GM21381 (cell line): Measurements from ENCODE around the gene MAST4.
A peak's percentile ranks its signal among the peaks of the same experiment; 100 is the strongest.

Experiments
- ATAC-seq: cut with Tn5 transposase; IDR thresholded peaks from one replicate; pipeline ENCODE4 v1.9.1; 2021; ENCODE audit warnings: mild to moderate bottlenecking, moderate library complexity; ENCODE audit not compliant: unreplicated experiment

The MAST4 gene

GRCh38 chr5:67142816-67143215, 546.6 kb downstream of the MAST4 start:
- ATAC-seq: no peak

DNA sequence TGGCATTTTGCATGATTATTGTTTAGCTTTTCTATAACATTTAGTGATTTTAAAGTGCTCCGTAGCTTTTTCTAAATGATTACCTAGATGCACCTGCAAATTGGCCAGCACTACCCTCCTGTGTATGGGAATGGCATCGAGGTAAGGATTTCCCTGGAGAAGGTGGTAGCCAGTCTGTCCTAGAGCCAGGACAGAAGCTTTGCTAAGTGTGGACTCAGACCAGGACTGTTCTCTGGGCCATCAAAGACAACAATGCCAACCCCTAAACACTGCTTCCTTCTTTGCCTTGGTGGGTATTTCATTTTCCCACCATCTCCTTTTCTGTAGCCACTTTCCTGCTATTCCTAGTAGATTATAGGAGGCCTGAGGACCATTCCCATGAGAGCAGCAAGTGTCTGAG, 547.4 kb downstream of the MAST4 start:
- no peak for ATAC-seq

GRCh38 chr5:67144183-67144639, 548.0 kb downstream of the MAST4 start:
- no peak for ATAC-seq

DNA sequence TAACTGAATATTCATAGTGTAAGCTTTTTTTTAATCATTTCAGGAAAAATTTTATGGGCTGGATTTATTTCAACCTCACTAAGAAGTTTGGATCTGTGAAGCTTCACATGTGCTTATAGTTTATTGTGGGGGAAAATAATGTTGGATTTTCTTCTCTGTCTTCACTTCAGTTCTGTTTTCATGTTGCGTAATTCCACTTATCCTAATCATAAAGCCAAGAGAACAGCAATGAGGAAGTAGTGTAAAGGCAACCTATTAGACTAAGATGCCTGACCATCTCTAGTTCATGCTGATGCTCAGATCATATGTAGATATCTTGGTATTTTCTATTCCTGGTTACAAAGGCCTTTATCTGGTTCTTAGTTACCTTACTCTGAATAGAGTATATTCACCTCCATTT, 550.4 kb downstream of the MAST4 start:
- ATAC-seq: no peak

DNA sequence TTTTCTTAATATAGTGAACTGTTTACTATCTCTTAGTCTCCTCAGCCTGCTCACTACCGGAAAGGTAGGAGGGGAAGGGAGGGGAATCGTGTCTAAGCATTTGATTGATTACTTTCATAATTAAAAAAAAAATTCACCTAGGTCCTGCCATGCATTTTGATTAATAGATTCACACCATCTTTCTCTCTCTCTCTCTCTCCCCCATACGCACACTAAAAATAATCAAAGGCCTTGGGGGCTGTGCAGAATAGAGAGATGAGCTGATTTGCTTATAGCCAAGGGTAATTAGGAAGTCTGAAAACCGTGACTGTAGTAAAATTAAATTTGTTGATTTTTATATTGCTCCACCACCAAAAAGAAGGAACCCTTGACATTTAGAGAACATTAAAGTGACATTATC, 550.8 kb downstream of the MAST4 start:
- no peak for ATAC-seq

DNA sequence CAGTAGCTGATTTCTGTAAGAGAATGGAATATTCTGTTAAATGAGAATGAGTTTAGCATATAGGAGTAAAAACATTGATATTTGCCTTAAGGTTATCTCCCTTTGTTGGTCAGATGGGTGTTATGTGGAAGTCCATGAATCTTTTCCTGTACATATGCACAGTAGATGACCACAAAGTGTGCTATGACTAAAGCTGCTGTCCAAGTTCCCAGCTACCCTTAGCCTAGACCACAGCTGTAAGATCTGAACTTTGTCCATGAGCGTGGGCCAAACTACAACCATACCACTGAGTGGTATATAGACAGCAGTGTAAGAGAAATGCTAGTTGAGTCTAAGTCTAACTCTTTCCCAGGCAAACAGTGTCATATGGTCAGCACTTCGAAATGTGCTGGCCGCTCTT, 551.6 kb downstream of the MAST4 start:
- ATAC-seq: no peak

- no peak for ATAC-seq
Measured at GRCh38 chr5:67149057-67149950, 553.1 kb downstream of the MAST4 start.

- ATAC-seq: no peak
Measured at GRCh38 chr5:67149951-67150523, 553.8 kb downstream of the MAST4 start.

GRCh38 chr5:67152400-67152799, 556.2 kb downstream of the MAST4 start:
- ATAC-seq: no peak

DNA sequence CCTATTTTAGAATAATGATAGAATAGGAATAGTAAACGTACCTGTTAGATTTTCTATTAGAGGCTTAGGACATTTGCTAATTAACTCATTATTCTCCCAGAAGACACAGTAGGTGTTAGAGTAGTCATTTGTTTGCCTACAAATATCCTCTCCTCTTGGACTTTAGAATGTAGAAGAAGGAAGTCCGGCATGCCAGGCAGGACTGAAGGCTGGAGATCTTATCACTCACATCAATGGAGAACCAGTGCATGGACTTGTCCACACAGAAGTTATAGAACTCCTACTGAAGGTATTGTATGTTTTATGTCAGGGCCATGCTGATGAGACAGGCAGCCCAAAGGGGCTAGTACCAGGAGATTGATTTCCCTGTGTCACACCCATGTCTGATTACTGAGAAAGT, 557.1 kb downstream of the MAST4 start:
- ATAC-seq: no peak

GRCh38 chr5:67154556-67155206, 558.5 kb downstream of the MAST4 start:
- no peak for ATAC-seq

DNA sequence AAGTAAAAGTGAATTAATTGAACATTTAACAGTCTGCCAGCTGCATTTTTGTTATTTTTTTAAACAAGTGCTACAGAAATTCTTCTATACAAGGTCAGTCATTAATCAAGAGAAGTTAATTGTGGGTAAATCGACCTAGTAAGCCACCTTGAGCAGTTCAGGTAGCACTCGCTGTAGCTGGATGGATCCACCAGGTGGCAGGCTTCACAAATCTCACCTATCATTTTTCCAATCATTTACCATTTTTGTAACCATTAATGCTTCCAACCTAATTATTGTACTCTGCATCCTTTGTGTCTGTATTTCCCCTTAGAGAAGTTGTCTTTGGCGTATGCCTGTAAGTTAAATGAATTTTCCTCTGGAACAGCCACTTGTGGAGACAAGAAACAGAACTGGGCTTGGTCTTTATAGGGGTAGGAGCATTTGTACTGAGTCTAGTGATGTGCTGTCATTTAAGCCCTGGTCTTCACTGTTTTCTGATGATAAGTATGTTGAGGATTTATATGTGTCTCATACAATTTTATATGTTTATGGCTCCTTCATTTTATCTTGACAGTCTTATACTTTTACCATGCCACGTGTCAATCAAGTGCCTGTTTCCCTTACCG, 560.9 kb downstream of the MAST4 start:
- ATAC-seq: peak; percentile 79

DNA sequence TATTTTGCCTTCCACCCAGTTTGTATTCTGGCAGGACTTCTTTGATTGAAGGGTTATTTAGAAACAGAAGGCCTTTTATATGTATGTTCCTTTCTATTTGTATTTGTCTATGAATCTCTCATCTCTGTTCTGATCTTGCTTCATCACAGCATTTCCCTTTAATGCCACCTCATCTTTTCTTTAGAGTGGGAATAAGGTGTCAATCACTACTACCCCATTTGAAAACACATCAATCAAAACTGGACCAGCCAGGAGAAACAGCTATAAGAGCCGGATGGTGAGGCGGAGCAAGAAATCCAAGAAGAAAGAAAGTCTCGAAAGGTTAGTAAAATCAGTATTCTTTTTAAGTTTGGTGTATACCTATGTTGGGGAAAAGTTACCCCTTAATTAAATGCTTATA, 564.1 kb downstream of the MAST4 start:
- ATAC-seq: no peak

DNA sequence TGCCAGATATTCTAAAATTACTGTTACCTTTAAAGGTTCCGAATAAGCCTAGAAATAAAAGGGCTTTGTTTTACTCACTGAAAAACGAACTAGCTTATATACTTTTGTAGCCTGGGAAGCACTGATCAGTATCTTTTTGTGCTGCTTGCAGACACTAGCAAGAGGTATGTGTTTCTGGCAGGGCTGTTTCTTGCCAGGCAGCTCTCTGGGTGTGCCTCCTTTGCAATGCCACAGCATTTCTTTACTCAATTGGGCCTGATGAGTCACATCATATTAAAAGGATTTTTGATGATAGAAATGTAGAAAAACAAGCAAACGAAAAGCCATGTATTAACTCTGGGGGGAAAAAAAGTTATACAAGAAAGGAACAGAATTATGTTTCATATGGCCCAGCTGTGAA, 564.8 kb downstream of the MAST4 start:
- ATAC-seq: no peak

DNA sequence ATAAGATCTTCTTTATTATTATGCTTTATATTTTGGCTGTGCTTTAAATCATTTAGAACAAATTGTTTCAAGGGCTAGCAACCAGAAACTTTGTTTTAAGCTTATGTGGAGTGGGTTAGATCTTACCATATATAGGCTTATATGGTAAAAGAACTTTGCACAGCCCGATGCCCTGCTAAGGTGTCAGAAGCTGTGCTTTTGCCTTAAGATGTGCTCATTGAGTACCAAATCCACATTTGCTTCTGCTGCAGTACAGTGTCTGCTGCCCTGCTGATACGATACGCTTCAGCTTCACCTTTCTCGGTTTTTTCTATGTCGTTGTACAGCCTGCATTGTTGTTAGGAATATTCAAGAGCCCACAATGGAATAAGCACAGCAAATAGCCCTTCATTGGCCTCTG, 565.6 kb downstream of the MAST4 start:
- no peak for ATAC-seq

- ATAC-seq: no peak
Measured at GRCh38 chr5:67163231-67163756, 567.1 kb downstream of the MAST4 start.

DNA sequence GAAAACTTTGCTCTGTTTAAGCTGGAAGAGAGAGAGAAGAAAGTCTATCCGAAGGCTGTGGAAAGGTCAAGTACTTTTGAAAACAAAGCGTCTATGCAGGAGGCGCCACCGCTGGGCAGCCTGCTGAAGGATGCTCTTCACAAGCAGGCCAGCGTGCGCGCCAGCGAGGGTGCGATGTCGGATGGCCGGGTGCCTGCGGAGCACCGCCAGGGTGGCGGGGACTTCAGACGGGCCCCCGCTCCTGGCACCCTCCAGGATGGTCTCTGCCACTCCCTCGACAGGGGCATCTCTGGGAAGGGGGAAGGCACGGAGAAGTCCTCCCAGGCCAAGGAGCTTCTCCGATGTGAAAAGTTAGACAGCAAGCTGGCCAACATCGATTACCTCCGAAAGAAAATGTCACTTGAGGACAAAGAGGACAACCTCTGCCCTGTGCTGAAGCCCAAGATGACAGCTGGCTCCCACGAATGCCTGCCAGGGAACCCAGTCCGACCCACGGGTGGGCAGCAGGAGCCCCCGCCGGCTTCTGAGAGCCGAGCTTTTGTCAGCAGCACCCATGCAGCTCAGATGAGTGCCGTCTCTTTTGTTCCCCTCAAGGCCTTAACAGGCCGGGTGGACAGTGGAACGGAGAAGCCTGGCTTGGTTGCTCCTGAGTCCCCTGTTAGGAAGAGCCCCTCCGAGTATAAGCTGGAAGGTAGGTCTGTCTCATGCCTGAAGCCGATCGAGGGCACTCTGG, 567.8 kb downstream of the MAST4 start:
- no peak for ATAC-seq

- no peak for ATAC-seq
Measured at GRCh38 chr5:67164856-67165525, 568.8 kb downstream of the MAST4 start.

DNA sequence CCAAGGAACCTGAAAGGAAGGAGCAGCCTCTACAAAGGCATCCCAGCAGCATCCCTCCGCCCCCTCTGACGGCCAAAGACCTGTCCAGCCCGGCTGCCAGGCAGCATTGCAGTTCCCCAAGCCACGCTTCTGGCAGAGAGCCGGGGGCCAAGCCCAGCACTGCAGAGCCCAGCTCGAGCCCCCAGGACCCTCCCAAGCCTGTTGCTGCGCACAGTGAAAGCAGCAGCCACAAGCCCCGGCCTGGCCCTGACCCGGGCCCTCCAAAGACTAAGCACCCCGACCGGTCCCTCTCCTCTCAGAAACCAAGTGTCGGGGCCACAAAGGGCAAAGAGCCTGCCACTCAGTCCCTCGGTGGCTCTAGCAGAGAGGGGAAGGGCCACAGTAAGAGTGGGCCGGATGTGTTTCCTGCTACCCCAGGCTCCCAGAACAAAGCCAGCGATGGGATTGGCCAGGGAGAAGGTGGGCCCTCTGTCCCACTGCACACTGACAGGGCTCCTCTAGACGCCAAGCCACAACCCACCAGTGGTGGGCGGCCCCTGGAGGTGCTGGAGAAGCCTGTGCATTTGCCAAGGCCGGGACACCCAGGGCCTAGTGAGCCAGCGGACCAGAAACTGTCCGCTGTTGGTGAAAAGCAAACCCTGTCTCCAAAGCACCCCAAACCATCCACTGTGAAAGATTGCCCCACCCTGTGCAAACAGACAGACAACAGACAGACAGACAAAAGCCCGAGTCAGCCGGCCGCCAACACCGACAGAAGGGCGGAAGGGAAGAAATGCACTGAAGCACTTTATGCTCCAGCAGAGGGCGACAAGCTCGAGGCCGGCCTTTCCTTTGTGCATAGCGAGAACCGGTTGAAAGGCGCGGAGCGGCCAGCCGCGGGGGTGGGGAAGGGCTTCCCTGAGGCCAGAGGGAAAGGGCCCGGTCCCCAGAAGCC, 569.6 kb downstream of the MAST4 start:
- ATAC-seq: peak; percentile 82
